ENCODE data around the gene SASH1.

SASH1 gene

DNA sequence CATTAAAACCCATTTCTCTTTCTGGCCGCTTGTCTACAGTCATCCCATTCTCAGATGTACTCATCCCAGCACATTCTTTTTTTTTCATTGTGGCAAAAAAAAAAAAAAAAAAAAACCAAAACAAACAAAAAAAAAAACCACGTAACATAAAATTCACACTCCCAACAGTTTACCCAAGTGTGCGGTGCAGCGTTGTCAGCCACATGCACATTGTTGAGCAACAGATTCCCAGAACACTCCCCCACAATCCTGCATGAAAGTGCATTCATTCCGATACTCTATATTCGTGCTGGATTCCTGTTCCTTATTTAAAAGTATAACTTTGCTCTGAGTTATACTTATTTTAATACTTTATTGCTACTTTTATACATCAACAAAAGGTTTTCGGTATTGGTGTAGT is 96.0 kb downstream of the SASH1 start:
- H3K4me2 ChIP-seq (ENCODE audit: low read length), result no peak overlapping the region
- H3K9me3 ChIP-seq (ENCODE audit: low read length), result no peaks in the 10 kb centered on the region
- no peak overlapping the region for H2AFZ ChIP-seq (ENCODE audit: low read length)
- TF ChIP-seq, protein P1, sequence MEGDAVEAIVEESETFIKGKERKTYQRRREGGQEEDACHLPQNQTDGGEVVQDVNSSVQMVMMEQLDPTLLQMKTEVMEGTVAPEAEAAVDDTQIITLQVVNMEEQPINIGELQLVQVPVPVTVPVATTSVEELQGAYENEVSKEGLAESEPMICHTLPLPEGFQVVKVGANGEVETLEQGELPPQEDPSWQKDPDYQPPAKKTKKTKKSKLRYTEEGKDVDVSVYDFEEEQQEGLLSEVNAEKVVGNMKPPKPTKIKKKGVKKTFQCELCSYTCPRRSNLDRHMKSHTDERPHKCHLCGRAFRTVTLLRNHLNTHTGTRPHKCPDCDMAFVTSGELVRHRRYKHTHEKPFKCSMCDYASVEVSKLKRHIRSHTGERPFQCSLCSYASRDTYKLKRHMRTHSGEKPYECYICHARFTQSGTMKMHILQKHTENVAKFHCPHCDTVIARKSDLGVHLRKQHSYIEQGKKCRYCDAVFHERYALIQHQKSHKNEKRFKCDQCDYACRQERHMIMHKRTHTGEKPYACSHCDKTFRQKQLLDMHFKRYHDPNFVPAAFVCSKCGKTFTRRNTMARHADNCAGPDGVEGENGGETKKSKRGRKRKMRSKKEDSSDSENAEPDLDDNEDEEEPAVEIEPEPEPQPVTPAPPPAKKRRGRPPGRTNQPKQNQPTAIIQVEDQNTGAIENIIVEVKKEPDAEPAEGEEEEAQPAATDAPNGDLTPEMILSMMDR (IDR thresholded peaks at IDR 0.05; ENCODE audit: low read length), result no peak
- TF ChIP-seq EZH2 (IDR thresholded peaks at IDR 0.05; ENCODE audit: borderline replicate concordance, low read length), result no peak
- H3F3A ChIP-seq (ENCODE audit: insufficient read depth, low read length), result no peaks in the 10 kb centered on the region
- no peaks in the 10 kb centered on the region for H3K27me3 ChIP-seq (ENCODE audit: insufficient read depth, low read length)
- H3K36me3 ChIP-seq (ENCODE audit: insufficient read depth, low read length), result no peaks in the 10 kb centered on the region
- H3K4me3 ChIP-seq (ENCODE audit: low read depth, low read length, poor library complexity, severe bottlenecking), result no peak overlapping the region
- no peaks in the 10 kb centered on the region for H3K4me1 ChIP-seq (ENCODE audit: insufficient read depth, low read length, severe bottlenecking)
- H4K20me1 ChIP-seq (ENCODE audit: insufficient read depth, low read length), result no peaks in the 10 kb centered on the region
- H3K27ac ChIP-seq (ENCODE audit: low read depth, low read length, poor library complexity, severe bottlenecking), result no peak overlapping the region
- H3K79me2 ChIP-seq (ENCODE audit: insufficient read depth, low read length), result no peaks in the 10 kb centered on the region
- H3K9ac ChIP-seq (ENCODE audit: low read length), result no peak overlapping the region
- no peaks in the 10 kb centered on the region for H3K9me2 ChIP-seq (ENCODE audit: low read depth, low read length)

GRCh38 chr6:148440016-148440415 is 97.4 kb downstream of the SASH1 start:
- no peaks in the 10 kb centered on the region for H3K36me3 ChIP-seq (ENCODE audit: insufficient read depth, low read length)
- H3K27me3 ChIP-seq (ENCODE audit: insufficient read depth, low read length), result no peaks in the 10 kb centered on the region
- H3K27ac ChIP-seq (ENCODE audit: low read depth, low read length, poor library complexity, severe bottlenecking), result no peak overlapping the region
- H3K79me2 ChIP-seq (ENCODE audit: insufficient read depth, low read length), result no peaks in the 10 kb centered on the region
- H3K4me3 ChIP-seq (ENCODE audit: low read depth, low read length, poor library complexity, severe bottlenecking), result no peak overlapping the region
- TF ChIP-seq, protein P1 (IDR thresholded peaks at IDR 0.05; ENCODE audit: low read length), result no peak
- TF ChIP-seq EZH2 (IDR thresholded peaks at IDR 0.05; ENCODE audit: borderline replicate concordance, low read length), result no peak
- no peaks in the 10 kb centered on the region for H4K20me1 ChIP-seq (ENCODE audit: insufficient read depth, low read length)
- no peaks in the 10 kb centered on the region for H3K9me3 ChIP-seq (ENCODE audit: low read length)
- H3K9me2 ChIP-seq (ENCODE audit: low read depth, low read length), result no peaks in the 10 kb centered on the region
- H3F3A ChIP-seq (ENCODE audit: insufficient read depth, low read length), result no peaks in the 10 kb centered on the region
- no peaks in the 10 kb centered on the region for H3K4me1 ChIP-seq (ENCODE audit: insufficient read depth, low read length, severe bottlenecking)
- H3K9ac ChIP-seq (ENCODE audit: low read length), result no peak overlapping the region
- no peak overlapping the region for H3K4me2 ChIP-seq (ENCODE audit: low read length)
- no peak overlapping the region for H2AFZ ChIP-seq (ENCODE audit: low read length)

DNA sequence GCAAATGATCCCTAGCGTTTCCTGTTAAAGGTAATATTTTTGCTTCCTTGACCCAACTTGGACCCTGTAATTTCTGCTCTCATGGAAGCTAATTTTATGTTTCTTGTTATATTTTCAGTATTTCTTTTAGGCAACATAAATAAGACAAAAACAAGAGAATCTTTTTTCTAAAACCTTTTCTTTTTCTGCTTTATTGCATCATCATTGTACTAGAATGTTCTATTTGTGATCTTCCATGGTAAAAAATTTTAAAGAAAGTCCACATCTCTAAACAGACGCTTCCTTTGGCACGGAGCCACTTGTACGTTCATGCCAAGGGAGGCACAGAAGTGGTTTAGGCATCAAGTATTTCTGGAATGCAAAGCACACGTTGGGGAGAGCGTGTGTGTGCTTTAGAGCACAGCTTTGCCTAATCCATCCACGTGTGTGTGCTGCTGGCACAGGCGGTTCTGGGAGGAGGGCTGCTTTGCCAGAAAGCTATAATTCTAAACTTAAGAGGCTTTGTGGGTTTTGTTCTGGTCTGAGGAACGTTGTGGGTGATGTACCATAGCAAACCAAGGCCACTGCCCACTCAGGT is 98.3 kb downstream of the SASH1 start:
- TF ChIP-seq, protein P1 (IDR thresholded peaks at IDR 0.05; ENCODE audit: low read length), result no peak
- TF ChIP-seq EZH2 (IDR thresholded peaks at IDR 0.05; ENCODE audit: borderline replicate concordance, low read length), result no peak
- H3K9ac ChIP-seq (ENCODE audit: low read length), result no peak overlapping the region
- no peaks in the 10 kb centered on the region for H3K9me2 ChIP-seq (ENCODE audit: low read depth, low read length)
- H3K79me2 ChIP-seq (ENCODE audit: insufficient read depth, low read length), result no peaks in the 10 kb centered on the region
- no peaks in the 10 kb centered on the region for H3K27me3 ChIP-seq (ENCODE audit: insufficient read depth, low read length)
- H3K4me1 ChIP-seq (ENCODE audit: insufficient read depth, low read length, severe bottlenecking), result no peaks in the 10 kb centered on the region
- H3K9me3 ChIP-seq (ENCODE audit: low read length), result no peaks in the 10 kb centered on the region
- H3K4me2 ChIP-seq (ENCODE audit: low read length), result no peak overlapping the region
- H3K4me3 ChIP-seq (ENCODE audit: low read depth, low read length, poor library complexity, severe bottlenecking), result no peak overlapping the region
- H2AFZ ChIP-seq (ENCODE audit: low read length), result no peak overlapping the region
- no peak overlapping the region for H3K27ac ChIP-seq (ENCODE audit: low read depth, low read length, poor library complexity, severe bottlenecking)
- H4K20me1 ChIP-seq (ENCODE audit: insufficient read depth, low read length), result no peaks in the 10 kb centered on the region
- no peaks in the 10 kb centered on the region for H3F3A ChIP-seq (ENCODE audit: insufficient read depth, low read length)
- H3K36me3 ChIP-seq (ENCODE audit: insufficient read depth, low read length), result no peaks in the 10 kb centered on the region
